Neural cell (in vitro differentiated cells): ENCODE data around the gene PRTFDC1.

Experiments
- CTCF ChIP-seq: fragments of 450-650 bp; IDR thresholded peaks from 2 replicates; pipeline ENCODE4 v1.5.1; 2014; ENCODE audit warnings: antibody characterized with exemption, mild to moderate bottlenecking, moderate library complexity; ENCODE audit not compliant: poor library complexity, severe bottlenecking
- EZH2 ChIP-seq: fragments of 200-600, 300-800 bp; shearing (Covaris generic), sonication (generic); IDR thresholded peaks from 2 replicates; pipeline ENCODE4 v1.6.1; 2014; ENCODE audit warnings: antibody characterized with exemption, low read length, borderline replicate concordance, mild to moderate bottlenecking; ENCODE audit not compliant: insufficient read depth, poor library complexity, severe bottlenecking
- REST ChIP-seq: IDR thresholded peaks from 2 replicates; pipeline ENCODE4 v1.6.1; 2012; ENCODE audit warnings: borderline replicate concordance
- TAF1 ChIP-seq: IDR thresholded peaks from 2 replicates; pipeline ENCODE4 v1.6.1; 2012; ENCODE audit warnings: low read depth

- TF ChIP-seq TAF1: no peak
- no peak for TF ChIP-seq EZH2
- TF ChIP-seq CTCF: no peak
- no peak for TF ChIP-seq REST
These were observed 103.4 kb downstream of the PRTFDC1 start for GRCh38 chr10:24849051-24849450.
